Muscle layer of colon (tissue), 2 donors: ENCODE results near the gene GTF2IRD1.
"Not testable (repeated sequence)": the region's sequence is repeated elsewhere in the genome, so short reads cannot be mapped to it uniquely, and the experiment has no call there.

Experiments
- H3K27ac ChIP-seq: one replicate; pipeline ENCODE4 v1.7.0; 2013; ENCODE audit warnings: low read depth, mild to moderate bottlenecking, low read length, moderate library complexity
- H3K27me3 ChIP-seq, 2 donors: one replicate each; pipeline ENCODE4 v1.7.0; 2013; ENCODE audit warnings: low read length in 2 of 2, mild to moderate bottlenecking in 2 of 2; ENCODE audit not compliant: insufficient read depth in 2 of 2, control insufficient read depth in 1 of 2
- H3K36me3 ChIP-seq: one replicate; pipeline ENCODE4 v1.7.0; 2013; ENCODE audit warnings: mild to moderate bottlenecking, low read length; ENCODE audit not compliant: insufficient read depth
- H3K4me1 ChIP-seq: one replicate; pipeline ENCODE4 v1.7.0; 2013; ENCODE audit warnings: mild to moderate bottlenecking, low read length; ENCODE audit not compliant: insufficient read depth
- H3K4me3 ChIP-seq, 2 donors: one replicate each; pipeline ENCODE4 v1.7.0; 2013; ENCODE audit warnings: low read length in 2 of 2, low read depth in 1 of 2, mild to moderate bottlenecking in 1 of 2, moderate library complexity in 1 of 2
- H3K9ac ChIP-seq: one replicate; pipeline ENCODE4 v1.7.0; 2013; ENCODE audit warnings: low read length
- H3K9me3 ChIP-seq: one replicate; pipeline ENCODE4 v1.7.0; 2013; ENCODE audit warnings: mild to moderate bottlenecking, low read length
- donor health status: abdominal sarcoma.
- donor health status: Adenocarcinoma of cecum.

GTF2IRD1 gene

GRCh38 chr7:74453322-74454011 lies at the start of gene GTF2IRD1:
Gene GTF2IRD1, plus strand, starts transcription at chr7:74453906. Its CDS starts 54,175 bp downstream, at chr7:74508081.
- no peaks in the 10 kb centered on the region for H3K9me3 ChIP-seq
- H3K4me3 ChIP-seq = peak within 1 kb of the TSS; percentile 49 to 61
- H3K27ac ChIP-seq = peak within 1 kb of the TSS; percentile 90
- H3K4me1 ChIP-seq = peaks cover 17% of the 10 kb centered on the region
- no peaks in the 10 kb centered on the region for H3K27me3 ChIP-seq
- H3K36me3 ChIP-seq = no peaks in the 10 kb centered on the region
- H3K9ac ChIP-seq = peak within 1 kb of the TSS; percentile 68

GRCh38 chr7:74404388-74404700 lies 49.4 kb upstream of the GTF2IRD1 start:
- H3K36me3 ChIP-seq = peaks cover 25% of the 10 kb centered on the region
- no peaks in the 10 kb centered on the region for H3K9me3 ChIP-seq
- no peak overlapping the region for H3K27ac ChIP-seq
- H3K4me1 ChIP-seq = no peaks in the 10 kb centered on the region
- no peaks in the 10 kb centered on the region for H3K27me3 ChIP-seq
- no peak overlapping the region for H3K4me3 ChIP-seq
- H3K9ac ChIP-seq = no peak overlapping the region

GRCh38 chr7:74404741-74405140 lies 49.0 kb upstream of the GTF2IRD1 start:
- no peak overlapping the region for H3K27ac ChIP-seq
- H3K4me1 ChIP-seq = no peaks in the 10 kb centered on the region
- no peaks in the 10 kb centered on the region for H3K9me3 ChIP-seq
- H3K4me3 ChIP-seq = no peak overlapping the region
- H3K9ac ChIP-seq = no peak overlapping the region
- H3K36me3 ChIP-seq = peaks cover 25% of the 10 kb centered on the region
- no peaks in the 10 kb centered on the region for H3K27me3 ChIP-seq

GRCh38 chr7:74405191-74405898 lies 48.4 kb upstream of the GTF2IRD1 start:
- no peak overlapping the region for H3K4me3 ChIP-seq
- no peak overlapping the region for H3K9ac ChIP-seq
- H3K4me1 ChIP-seq = no peaks in the 10 kb centered on the region
- H3K36me3 ChIP-seq = peaks cover 21% of the 10 kb centered on the region
- no peak overlapping the region for H3K27ac ChIP-seq
- H3K9me3 ChIP-seq = no peaks in the 10 kb centered on the region
- H3K27me3 ChIP-seq = no peaks in the 10 kb centered on the region

GRCh38 chr7:74405899-74406512 lies 47.7 kb upstream of the GTF2IRD1 start:
- no peak overlapping the region for H3K4me3 ChIP-seq
- H3K9ac ChIP-seq = no peak overlapping the region
- H3K36me3 ChIP-seq = peaks cover 14% of the 10 kb centered on the region
- no peaks in the 10 kb centered on the region for H3K27me3 ChIP-seq
- no peak overlapping the region for H3K27ac ChIP-seq
- no peaks in the 10 kb centered on the region for H3K9me3 ChIP-seq
- no peaks in the 10 kb centered on the region for H3K4me1 ChIP-seq

GRCh38 chr7:74407958-74408357 lies 45.7 kb upstream of the GTF2IRD1 start:
- Histone ChIP-seq H3K4me1 (no peaks in the 10 kb centered on the region), H3K4me3 (no peak overlapping the region), H3K9me3 (no peaks in the 10 kb centered on the region), H3K27me3 (no peaks in the 10 kb centered on the region), H3K9ac (no peak overlapping the region), H3K36me3 (peaks cover 7% of the 10 kb centered on the region), H3K27ac (no peak overlapping the region)

GRCh38 chr7:74409571-74409970 lies 44.1 kb upstream of the GTF2IRD1 start:
- Histone ChIP-seq H3K9ac (no peak overlapping the region), H3K36me3 (peaks cover 4% of the 10 kb centered on the region), H3K4me1 (no peaks in the 10 kb centered on the region), H3K4me3 (no peak overlapping the region), H3K27me3 (no peaks in the 10 kb centered on the region), H3K9me3 (no peaks in the 10 kb centered on the region), H3K27ac (no peak overlapping the region)

GRCh38 chr7:74410772-74411171 lies 42.9 kb upstream of the GTF2IRD1 start:
- H3K27ac ChIP-seq = no peak overlapping the region
- no peaks in the 10 kb centered on the region for H3K9me3 ChIP-seq
- no peak overlapping the region for H3K9ac ChIP-seq

GRCh38 chr7:74411571-74411970 lies 42.1 kb upstream of the GTF2IRD1 start:
- not testable (repeated sequence) for H3K9me3 ChIP-seq, H3K36me3 ChIP-seq, H3K9ac ChIP-seq, H3K27ac ChIP-seq, H3K27me3 ChIP-seq, H3K4me1 ChIP-seq, H3K4me3 ChIP-seq

More at GRCh38 chr7:74410772-74411171, 42.9 kb upstream of the GTF2IRD1 start:
- Histone ChIP-seq H3K4me1 (no peaks in the 10 kb centered on the region), H3K27me3 (no peaks in the 10 kb centered on the region), H3K4me3 (no peak overlapping the region), H3K36me3 (no peaks in the 10 kb centered on the region)

GRCh38 chr7:74412056-74412455 lies 41.6 kb upstream of the GTF2IRD1 start:
- Histone ChIP-seq H3K4me1 (no peaks in the 10 kb centered on the region), H3K9ac (no peak overlapping the region), H3K27me3 (no peaks in the 10 kb centered on the region), H3K27ac (no peak overlapping the region), H3K4me3 (no peak overlapping the region), H3K9me3 (no peaks in the 10 kb centered on the region), H3K36me3 (no peaks in the 10 kb centered on the region)

- peaks cover 5% of the 10 kb centered on the region for H3K4me1 ChIP-seq
- no peaks in the 10 kb centered on the region for H3K27me3 ChIP-seq
- no peak overlapping the region for H3K4me3 ChIP-seq
- no peaks in the 10 kb centered on the region for H3K36me3 ChIP-seq
- no peak overlapping the region for H3K27ac ChIP-seq
- H3K9me3 ChIP-seq = no peaks in the 10 kb centered on the region
- H3K9ac ChIP-seq = no peak overlapping the region
Measured at GRCh38 chr7:74412603-74413002, 41.1 kb upstream of the GTF2IRD1 start.
